A673 (cell line): ENCODE results near the gene CNNM3. TPM values are rescaled to one million over a fixed set of nuclear protein-coding genes. Genes with fewer than 3 reads are reported as not detected.

Experiments used
- BruUV-seq: library from RNA; stranded (reverse); fragments of 400-500 nt; replicated peaks from 2 replicates; lab custom pipeline; 2021; lab: Mats Ljungman, UMichigan
- CTCF ChIA-PET: fragments of 300-600 bp; sonication (Branson Sonifier 250); formaldehyde crosslinking; loops from one replicate; lab custom pipeline; 2022; ENCODE audit warnings: antibody characterized with exemption; lab: Charles Lee
- POLR2A ChIA-PET: fragments of 300-600 bp; sonication (Branson Sonifier 250); formaldehyde crosslinking; loops from one replicate; lab custom pipeline; 2022; ENCODE audit warnings: antibody characterized with exemption; ENCODE audit not compliant: low non-redundant PET; lab: Charles Lee
- DNase-seq: peaks from one replicate; pipeline ENCODE4 v3.0.0-alpha.2; 2015; ENCODE audit warnings: low spot score
- H3K27ac ChIP-seq: fragments of 200-600 bp; sonication (generic); 2 replicates; pipeline ENCODE4 v1.5.1; 2016; ENCODE audit warnings: mixed run types, low read depth, mild to moderate bottlenecking, mixed read lengths, antibody characterized with exemption, low read length; ENCODE audit not compliant: poor library complexity, severe bottlenecking
- H3K27me3 ChIP-seq: fragments of 200-600 bp; sonication (generic); replicated peaks from 2 replicates; pipeline ENCODE4 v1.6.1; 2017; ENCODE audit warnings: mixed run types, low read depth, mild to moderate bottlenecking, mixed read lengths, antibody characterized with exemption, low read length; ENCODE audit not compliant: insufficient read depth, poor library complexity
- H3K36me3 ChIP-seq: fragments of 200-600 bp; sonication (generic); 2 replicates; pipeline ENCODE4 v1.6.1; 2016; ENCODE audit warnings: mixed run types, mild to moderate bottlenecking, mixed read lengths, antibody characterized with exemption, low read length; ENCODE audit not compliant: insufficient read depth, poor library complexity, severe bottlenecking
- H3K4me1 ChIP-seq: fragments of 200-600 bp; sonication (generic); 2 replicates; pipeline ENCODE4 v1.6.1; 2017; ENCODE audit warnings: mixed run types, mild to moderate bottlenecking, mixed read lengths, antibody characterized with exemption, low read length; ENCODE audit not compliant: insufficient read depth, poor library complexity, severe bottlenecking
- H3K4me3 ChIP-seq: fragments of 200-600 bp; sonication (generic); 2 replicates; pipeline ENCODE4 v1.5.1; 2016; ENCODE audit warnings: low read depth, mixed run types, mild to moderate bottlenecking, mixed read lengths, low read length; ENCODE audit not compliant: poor library complexity, severe bottlenecking
- H3K9me3 ChIP-seq: fragments of 200-600 bp; sonication (generic); 2 replicates; pipeline ENCODE4 v1.6.1; 2016; ENCODE audit warnings: mixed run types, low read depth, mild to moderate bottlenecking, mixed read lengths, antibody characterized with exemption, low read length; ENCODE audit not compliant: poor library complexity, severe bottlenecking
- EZH2 ChIP-seq: fragments of 200-600 bp; sonication (generic); IDR thresholded peaks from 2 replicates; pipeline ENCODE4 v1.6.1; 2017; ENCODE audit warnings: borderline replicate concordance, low read depth, mild to moderate bottlenecking, mixed read lengths, antibody characterized with exemption, low read length; ENCODE audit not compliant: poor library complexity, severe bottlenecking
- intact Hi-C: fragments of 100-400 bp; cut with micrococcal nuclease; formaldehyde crosslinking; loops from one replicate; pipeline ENCODE4 v1.10.0; 2022; ENCODE audit not compliant: unreplicated experiment
- total RNA-seq: library from RNA; stranded (reverse); gene quantifications from 2 replicates; pipeline ENCODE4 v1.2.3, GENCODE V29; 2021
- TF ChIP-seq, protein P1 (sequence below): fragments of 300-800, 200-600 bp; sonication (generic); conservative IDR thresholded peaks from 2 replicates; pipeline ENCODE4 v1.5.1; 2017; ENCODE audit warnings: low read depth, mild to moderate bottlenecking, antibody characterized with exemption, low read length, moderate library complexity, mixed read lengths

Gene CNNM3
- total RNA-seq, 1 experiment from 2014 or later: 20.9 TPM

DNA sequence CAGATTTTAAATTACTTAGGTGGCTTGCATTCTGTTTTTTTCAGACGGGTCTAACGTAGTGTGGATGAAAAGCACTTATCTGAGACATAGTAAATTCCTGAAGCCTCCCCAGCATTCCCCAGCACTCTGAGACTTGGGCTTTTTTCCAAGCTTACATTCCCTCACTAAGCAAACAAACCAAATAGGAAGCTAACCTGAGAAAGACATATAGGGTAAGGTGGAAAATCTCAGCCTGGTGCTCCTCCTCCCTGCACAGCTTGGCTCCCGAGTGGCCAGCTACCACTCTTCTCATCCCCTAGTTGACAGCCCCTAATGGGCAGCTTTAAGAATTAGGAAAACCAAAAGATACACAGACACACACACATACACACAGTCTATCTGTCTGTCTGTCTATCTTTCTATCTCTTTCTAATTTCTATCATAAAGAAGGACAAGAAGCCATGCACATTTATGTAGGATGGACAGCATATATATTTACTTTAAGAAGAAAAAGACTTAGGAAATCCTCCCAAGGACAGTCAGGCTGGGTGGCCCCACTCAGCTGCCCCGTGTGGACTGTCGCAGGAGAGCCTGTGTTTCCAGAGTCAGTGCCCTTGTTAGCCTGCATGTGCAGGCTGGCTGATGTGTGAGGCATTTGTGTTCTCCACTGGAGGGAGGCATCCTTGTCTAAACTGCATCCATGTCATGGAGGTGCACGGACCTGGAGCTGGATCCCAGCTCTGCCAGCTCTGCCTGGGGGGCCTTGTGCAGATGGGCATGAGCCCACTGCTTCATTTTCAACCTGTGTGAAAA, 8.2 kb downstream of the CNNM3 start:
- ChIA-PET POLR2A (interaction anchor here (0.7 kb wide), 1 partner anchor 156 kb away, joined by 3 read pairs; no protein-coding TSS in a partner anchor), CTCF (no interaction called here)
- no peak overlapping the region for H3K4me3 ChIP-seq
- no TSS peak for BruUV-seq
- H3K27ac ChIP-seq: no peak overlapping the region
- intact Hi-C loops: no loop called here
- DNase-seq: no peak
- no peak for TF ChIP-seq EZH2
- TF ChIP-seq, protein P1, sequence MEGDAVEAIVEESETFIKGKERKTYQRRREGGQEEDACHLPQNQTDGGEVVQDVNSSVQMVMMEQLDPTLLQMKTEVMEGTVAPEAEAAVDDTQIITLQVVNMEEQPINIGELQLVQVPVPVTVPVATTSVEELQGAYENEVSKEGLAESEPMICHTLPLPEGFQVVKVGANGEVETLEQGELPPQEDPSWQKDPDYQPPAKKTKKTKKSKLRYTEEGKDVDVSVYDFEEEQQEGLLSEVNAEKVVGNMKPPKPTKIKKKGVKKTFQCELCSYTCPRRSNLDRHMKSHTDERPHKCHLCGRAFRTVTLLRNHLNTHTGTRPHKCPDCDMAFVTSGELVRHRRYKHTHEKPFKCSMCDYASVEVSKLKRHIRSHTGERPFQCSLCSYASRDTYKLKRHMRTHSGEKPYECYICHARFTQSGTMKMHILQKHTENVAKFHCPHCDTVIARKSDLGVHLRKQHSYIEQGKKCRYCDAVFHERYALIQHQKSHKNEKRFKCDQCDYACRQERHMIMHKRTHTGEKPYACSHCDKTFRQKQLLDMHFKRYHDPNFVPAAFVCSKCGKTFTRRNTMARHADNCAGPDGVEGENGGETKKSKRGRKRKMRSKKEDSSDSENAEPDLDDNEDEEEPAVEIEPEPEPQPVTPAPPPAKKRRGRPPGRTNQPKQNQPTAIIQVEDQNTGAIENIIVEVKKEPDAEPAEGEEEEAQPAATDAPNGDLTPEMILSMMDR: no peak
- no peaks in the 10 kb centered on the region for H3K27me3 ChIP-seq
- peaks cover 21% of the 10 kb centered on the region for H3K36me3 ChIP-seq
- no peaks in the 10 kb centered on the region for H3K9me3 ChIP-seq
- no peaks in the 10 kb centered on the region for H3K4me1 ChIP-seq

DNA sequence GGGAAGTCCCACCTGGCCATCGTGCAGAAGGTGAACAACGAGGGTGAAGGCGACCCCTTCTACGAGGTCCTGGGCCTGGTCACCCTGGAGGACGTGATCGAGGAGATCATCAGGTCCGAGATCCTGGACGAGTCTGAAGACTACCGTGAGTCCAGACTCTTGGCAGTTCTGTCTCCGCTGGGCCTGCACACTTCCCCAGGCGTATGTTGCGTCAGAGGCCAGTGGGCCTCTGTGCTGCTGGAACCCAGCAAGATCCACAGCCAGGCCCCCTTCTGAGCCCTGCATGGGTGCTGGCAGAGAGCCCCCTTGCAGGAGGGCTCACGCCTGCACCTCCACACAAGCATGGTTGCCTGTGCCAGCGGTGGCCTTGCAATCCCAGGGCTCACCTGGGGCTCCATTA, 9.0 kb downstream of the CNNM3 start:
- CTCF ChIA-PET: no interaction called here
- POLR2A ChIA-PET: interaction anchor here (0.7 kb wide), 1 partner anchor 156 kb away, joined by 3 read pairs; no protein-coding TSS in a partner anchor

DNA sequence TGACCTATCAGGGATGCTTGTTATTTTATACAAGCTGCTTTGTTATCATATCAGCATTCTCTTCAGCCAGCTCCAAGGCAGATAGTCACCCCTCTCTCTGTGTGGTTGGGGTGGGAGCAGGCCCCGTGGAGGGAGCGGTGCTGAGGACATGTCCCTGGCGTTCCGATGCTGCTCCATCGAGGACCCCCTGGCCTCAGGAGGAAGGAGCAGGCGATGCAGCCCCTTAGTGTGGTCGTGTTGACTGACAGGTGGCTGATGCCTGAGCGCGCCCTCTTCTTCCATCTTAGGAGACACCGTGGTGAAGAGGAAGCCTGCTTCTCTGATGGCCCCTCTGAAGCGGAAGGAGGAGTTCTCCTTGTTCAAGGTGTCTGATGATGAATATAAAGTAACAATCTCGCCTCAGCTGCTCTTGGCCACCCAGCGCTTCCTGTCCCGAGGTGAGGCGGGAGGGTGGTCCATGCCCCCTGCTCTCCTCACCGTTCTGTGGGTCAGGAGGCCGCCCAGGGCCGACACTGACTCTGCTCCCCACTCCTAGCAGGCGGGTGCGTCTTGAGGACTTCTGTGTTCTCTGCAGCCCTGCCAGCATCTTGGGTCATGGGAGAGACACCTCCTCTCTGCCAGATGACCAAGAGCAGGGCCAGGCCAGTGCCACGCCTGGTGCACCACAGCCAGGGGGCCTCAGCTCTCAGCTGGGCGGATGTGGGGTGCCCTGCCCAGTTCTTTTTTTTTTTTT, 10.6 kb downstream of the CNNM3 start:
- CTCF ChIA-PET: no interaction called here
- intact Hi-C loops: no loop called here
- POLR2A ChIA-PET: no interaction called here
- Histone ChIP-seq H3K4me3 (no peak overlapping the region), H3K27me3 (no peaks in the 10 kb centered on the region), H3K36me3 (peaks cover 25% of the 10 kb centered on the region), H3K4me1 (no peaks in the 10 kb centered on the region), H3K27ac (no peak overlapping the region), H3K9me3 (no peaks in the 10 kb centered on the region)
- BruUV-seq: no TSS peak
- no peak for DNase-seq
- TF ChIP-seq EZH2: no peak
- TF ChIP-seq, protein P1: no peak

More for the DNA sequence above, 9.0 kb downstream of the CNNM3 start:
- no peaks in the 10 kb centered on the region for H3K4me1 ChIP-seq
- TF ChIP-seq, protein P1: no peak
- no peak for TF ChIP-seq EZH2
- intact Hi-C loops: no loop called here
- peaks cover 27% of the 10 kb centered on the region for H3K36me3 ChIP-seq
- no peak overlapping the region for H3K27ac ChIP-seq
- BruUV-seq: no TSS peak
- H3K9me3 ChIP-seq: no peaks in the 10 kb centered on the region
- no peak overlapping the region for H3K4me3 ChIP-seq
- DNase-seq: no peak
- H3K27me3 ChIP-seq: no peaks in the 10 kb centered on the region
